A673 (cell line): ENCODE measurements around the gene NPW. TPM values are rescaled to one million over a fixed set of nuclear protein-coding genes. Genes with fewer than 3 reads are reported as not detected.

Experiments used
- BruUV-seq: library from RNA; stranded (reverse); fragments of 400-500 nt; replicated peaks from 2 replicates; lab custom pipeline; 2021; lab: Mats Ljungman, UMichigan
- CTCF ChIA-PET: fragments of 300-600 bp; sonication (Branson Sonifier 250); formaldehyde crosslinking; loops from one replicate; lab custom pipeline; 2022; ENCODE audit warnings: antibody characterized with exemption; lab: Charles Lee
- POLR2A ChIA-PET: fragments of 300-600 bp; sonication (Branson Sonifier 250); formaldehyde crosslinking; loops from one replicate; lab custom pipeline; 2022; ENCODE audit warnings: antibody characterized with exemption; ENCODE audit not compliant: low non-redundant PET; lab: Charles Lee
- DNase-seq: peaks from one replicate; pipeline ENCODE4 v3.0.0-alpha.2; 2015; ENCODE audit warnings: low spot score
- H3K27ac ChIP-seq: fragments of 200-600 bp; sonication (generic); 2 replicates; pipeline ENCODE4 v1.5.1; 2016; ENCODE audit warnings: mixed run types, low read depth, mild to moderate bottlenecking, mixed read lengths, antibody characterized with exemption, low read length; ENCODE audit not compliant: poor library complexity, severe bottlenecking
- H3K27me3 ChIP-seq: fragments of 200-600 bp; sonication (generic); replicated peaks from 2 replicates; pipeline ENCODE4 v1.6.1; 2017; ENCODE audit warnings: mixed run types, low read depth, mild to moderate bottlenecking, mixed read lengths, antibody characterized with exemption, low read length; ENCODE audit not compliant: insufficient read depth, poor library complexity
- H3K36me3 ChIP-seq: fragments of 200-600 bp; sonication (generic); 2 replicates; pipeline ENCODE4 v1.6.1; 2016; ENCODE audit warnings: mixed run types, mild to moderate bottlenecking, mixed read lengths, antibody characterized with exemption, low read length; ENCODE audit not compliant: insufficient read depth, poor library complexity, severe bottlenecking
- H3K4me1 ChIP-seq: fragments of 200-600 bp; sonication (generic); 2 replicates; pipeline ENCODE4 v1.6.1; 2017; ENCODE audit warnings: mixed run types, mild to moderate bottlenecking, mixed read lengths, antibody characterized with exemption, low read length; ENCODE audit not compliant: insufficient read depth, poor library complexity, severe bottlenecking
- H3K4me3 ChIP-seq: fragments of 200-600 bp; sonication (generic); 2 replicates; pipeline ENCODE4 v1.5.1; 2016; ENCODE audit warnings: low read depth, mixed run types, mild to moderate bottlenecking, mixed read lengths, low read length; ENCODE audit not compliant: poor library complexity, severe bottlenecking
- H3K9me3 ChIP-seq: fragments of 200-600 bp; sonication (generic); 2 replicates; pipeline ENCODE4 v1.6.1; 2016; ENCODE audit warnings: mixed run types, low read depth, mild to moderate bottlenecking, mixed read lengths, antibody characterized with exemption, low read length; ENCODE audit not compliant: poor library complexity, severe bottlenecking
- CTCF ChIP-seq: fragments of 300-800, 200-600 bp; sonication (generic); conservative IDR thresholded peaks from 2 replicates; pipeline ENCODE4 v1.5.1; 2017; ENCODE audit warnings: low read depth, mild to moderate bottlenecking, antibody characterized with exemption, low read length, moderate library complexity, mixed read lengths
- EZH2 ChIP-seq: fragments of 200-600 bp; sonication (generic); IDR thresholded peaks from 2 replicates; pipeline ENCODE4 v1.6.1; 2017; ENCODE audit warnings: borderline replicate concordance, low read depth, mild to moderate bottlenecking, mixed read lengths, antibody characterized with exemption, low read length; ENCODE audit not compliant: poor library complexity, severe bottlenecking
- intact Hi-C: fragments of 100-400 bp; cut with micrococcal nuclease; formaldehyde crosslinking; loops from one replicate; pipeline ENCODE4 v1.10.0; 2022; ENCODE audit not compliant: unreplicated experiment
- total RNA-seq: library from RNA; stranded (reverse); gene quantifications from 2 replicates; pipeline ENCODE4 v1.2.3, GENCODE V29; 2021

The NPW gene
- total RNA-seq, 1 experiment from 2014 or later: 96.5 TPM

- Histone ChIP-seq H3K4me1 (peaks cover 5% of the 10 kb centered on the region), H3K36me3 (no peaks in the 10 kb centered on the region), H3K9me3 (no peaks in the 10 kb centered on the region), H3K27me3 (no peaks in the 10 kb centered on the region), H3K4me3 (no peak overlapping the region), H3K27ac (peak overlapping the region; percentile 25)
- no TSS peak for BruUV-seq
- CTCF ChIA-PET: no interaction called here
- DNase-seq: no peak
- TF ChIP-seq EZH2: no peak
- TF ChIP-seq CTCF: no peak
- POLR2A ChIA-PET: interaction anchor here (0.6 kb wide), 1 partner anchor 140 kb away, joined by 3 read pairs; the partner anchor contains the start of gene TRAF7
- intact Hi-C loops: no loop called here
Measured at GRCh38 chr16:2015117-2015946, 4.3 kb upstream of the NPW start.

GRCh38 chr16:2015947-2016208 lies 3.7 kb upstream of the NPW start:
- CTCF ChIA-PET: interaction anchor here (0.6 to 1.4 kb wide), 4 partner anchors 12 to 252 kb away, joined by 3 to 11 read pairs (median 3); partner anchors contain the start of gene ECI1
- H3K27me3 ChIP-seq: no peaks in the 10 kb centered on the region
- no peak overlapping the region for H3K4me3 ChIP-seq
- peak overlapping the region; percentile 25 for H3K27ac ChIP-seq
- no peak for TF ChIP-seq CTCF
- TF ChIP-seq EZH2: no peak
- BruUV-seq: no TSS peak
- H3K4me1 ChIP-seq: peaks cover under 1% of the 10 kb centered on the region
- POLR2A ChIA-PET: no interaction called here
- no peak for DNase-seq
- H3K36me3 ChIP-seq: no peaks in the 10 kb centered on the region
- H3K9me3 ChIP-seq: no peaks in the 10 kb centered on the region
- intact Hi-C loops: no loop called here

- Histone ChIP-seq H3K36me3 (no peaks in the 10 kb centered on the region), H3K4me3 (no peak overlapping the region), H3K9me3 (no peaks in the 10 kb centered on the region), H3K27me3 (no peaks in the 10 kb centered on the region), H3K4me1 (no peaks in the 10 kb centered on the region), H3K27ac (no peak overlapping the region)
- peak; percentile 55 for DNase-seq
- TF ChIP-seq CTCF (peak; percentile 70), EZH2 (no peak)
- intact Hi-C loops: no loop called here
- POLR2A ChIA-PET: no interaction called here
- CTCF ChIA-PET: interaction anchor here (0.5 to 1.4 kb wide), 6 partner anchors 11 to 1018 kb away, joined by 3 to 11 read pairs (median 3); partner anchors contain the start of gene ECI1
- BruUV-seq: no TSS peak
Measured at GRCh38 chr16:2016407-2016922, 3.1 kb upstream of the NPW start.
